Measurements from ENCODE around the gene GPR132.
"Not testable (repeated sequence)": the region's sequence is repeated elsewhere in the genome, so short reads cannot be mapped to it uniquely, and the experiment has no call there.

GPR132 gene, protein sequence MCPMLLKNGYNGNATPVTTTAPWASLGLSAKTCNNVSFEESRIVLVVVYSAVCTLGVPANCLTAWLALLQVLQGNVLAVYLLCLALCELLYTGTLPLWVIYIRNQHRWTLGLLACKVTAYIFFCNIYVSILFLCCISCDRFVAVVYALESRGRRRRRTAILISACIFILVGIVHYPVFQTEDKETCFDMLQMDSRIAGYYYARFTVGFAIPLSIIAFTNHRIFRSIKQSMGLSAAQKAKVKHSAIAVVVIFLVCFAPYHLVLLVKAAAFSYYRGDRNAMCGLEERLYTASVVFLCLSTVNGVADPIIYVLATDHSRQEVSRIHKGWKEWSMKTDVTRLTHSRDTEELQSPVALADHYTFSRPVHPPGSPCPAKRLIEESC

DNA sequence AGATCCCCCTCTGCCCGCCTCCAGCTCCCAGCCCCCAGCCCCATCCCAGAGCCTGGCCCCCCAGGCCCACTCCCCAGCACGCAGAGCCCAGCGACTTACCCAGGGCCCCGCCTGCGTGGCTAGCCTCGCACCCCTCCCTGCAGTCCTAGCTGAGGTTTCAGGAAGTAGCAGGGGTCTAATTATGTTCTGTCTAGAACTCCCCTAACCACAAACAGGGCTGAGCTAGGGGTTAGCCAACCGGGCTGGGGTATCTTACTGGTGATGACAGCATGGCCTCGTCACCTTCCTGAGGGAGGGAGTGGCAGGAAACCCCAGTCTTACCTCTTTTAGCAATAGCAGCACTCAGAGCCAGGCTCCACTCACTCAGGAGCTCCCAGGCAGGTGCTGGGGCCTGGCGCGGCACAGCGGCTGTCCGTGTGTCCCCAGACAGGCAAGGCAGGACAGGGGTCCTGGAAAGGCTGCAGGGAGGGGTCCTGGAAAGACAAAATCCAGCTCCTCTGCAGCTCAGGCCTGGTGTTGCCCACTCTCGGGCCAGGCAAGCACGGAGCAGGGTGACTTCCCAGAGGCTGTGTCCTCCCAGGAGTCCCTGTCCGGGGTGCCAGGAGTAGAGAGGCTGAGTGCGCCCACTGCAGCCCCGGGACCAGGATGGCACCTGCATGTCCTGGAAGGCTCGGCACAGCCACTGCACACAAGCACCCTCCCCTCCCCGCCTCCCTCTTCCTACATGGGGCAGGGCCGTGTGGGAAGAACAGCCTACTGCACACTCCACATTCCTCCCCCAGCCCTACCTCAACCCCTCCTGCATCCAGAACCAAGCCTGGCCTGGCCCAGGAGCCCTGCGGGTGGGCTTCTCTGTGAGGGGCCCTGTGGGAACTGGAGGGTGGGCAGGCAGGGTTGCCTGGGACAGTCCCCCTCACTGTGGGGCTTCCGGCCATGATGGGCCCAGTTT lies at the start of gene GPR132:
GPR132 (minus strand) TSS at position 151 of the 949 bp plus-strand sequence. CDS start 10,010 bp downstream, outside the sequence.
- TF ChIP-seq, protein P1, sequence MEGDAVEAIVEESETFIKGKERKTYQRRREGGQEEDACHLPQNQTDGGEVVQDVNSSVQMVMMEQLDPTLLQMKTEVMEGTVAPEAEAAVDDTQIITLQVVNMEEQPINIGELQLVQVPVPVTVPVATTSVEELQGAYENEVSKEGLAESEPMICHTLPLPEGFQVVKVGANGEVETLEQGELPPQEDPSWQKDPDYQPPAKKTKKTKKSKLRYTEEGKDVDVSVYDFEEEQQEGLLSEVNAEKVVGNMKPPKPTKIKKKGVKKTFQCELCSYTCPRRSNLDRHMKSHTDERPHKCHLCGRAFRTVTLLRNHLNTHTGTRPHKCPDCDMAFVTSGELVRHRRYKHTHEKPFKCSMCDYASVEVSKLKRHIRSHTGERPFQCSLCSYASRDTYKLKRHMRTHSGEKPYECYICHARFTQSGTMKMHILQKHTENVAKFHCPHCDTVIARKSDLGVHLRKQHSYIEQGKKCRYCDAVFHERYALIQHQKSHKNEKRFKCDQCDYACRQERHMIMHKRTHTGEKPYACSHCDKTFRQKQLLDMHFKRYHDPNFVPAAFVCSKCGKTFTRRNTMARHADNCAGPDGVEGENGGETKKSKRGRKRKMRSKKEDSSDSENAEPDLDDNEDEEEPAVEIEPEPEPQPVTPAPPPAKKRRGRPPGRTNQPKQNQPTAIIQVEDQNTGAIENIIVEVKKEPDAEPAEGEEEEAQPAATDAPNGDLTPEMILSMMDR (IDR thresholded peaks at IDR 0.05; ENCODE audit: control extremely low read depth, extremely low read depth, low read depth, missing control alignments), result no peak
- CTCF ChIA-PET, result interaction anchor here (1.1 to 14.7 kb wide), 10 partner anchors 7 to 1371 kb away, joined by 3 to 148 read pairs (median 4); no protein-coding TSS in a partner anchor
- POLR2A ChIA-PET, result interaction anchor here (0.6 to 1.0 kb wide), 3 partner anchors 7 to 813 kb away, joined by 3 to 5 read pairs (median 3); no protein-coding TSS in a partner anchor
- DNase-seq (ENCODE audit: extremely low spot score), result peak; percentile 91

DNA sequence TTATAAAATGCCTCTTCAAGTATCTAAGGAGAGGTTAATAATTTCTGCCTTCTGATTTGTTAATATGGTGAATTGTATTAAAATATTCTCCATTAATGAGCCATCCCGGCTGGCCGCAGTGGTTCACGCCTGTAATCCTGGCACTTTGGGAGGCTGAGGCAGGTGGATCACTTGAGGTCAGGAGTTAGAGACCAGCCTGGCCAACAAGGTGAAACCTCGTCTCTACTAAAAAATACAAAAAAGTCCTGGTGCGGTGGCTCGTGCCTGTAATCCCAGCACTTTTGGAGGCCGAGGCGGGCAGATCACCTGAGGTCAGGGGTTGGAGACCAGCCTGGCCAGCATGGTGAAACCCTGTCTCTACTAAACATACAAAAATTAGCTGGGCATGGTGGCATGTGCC lies 44.0 kb upstream of the GPR132 start:
- DNase-seq (ENCODE audit: extremely low spot score); CTCF ChIA-PET; POLR2A ChIA-PET: not testable (repeated sequence)

DNA sequence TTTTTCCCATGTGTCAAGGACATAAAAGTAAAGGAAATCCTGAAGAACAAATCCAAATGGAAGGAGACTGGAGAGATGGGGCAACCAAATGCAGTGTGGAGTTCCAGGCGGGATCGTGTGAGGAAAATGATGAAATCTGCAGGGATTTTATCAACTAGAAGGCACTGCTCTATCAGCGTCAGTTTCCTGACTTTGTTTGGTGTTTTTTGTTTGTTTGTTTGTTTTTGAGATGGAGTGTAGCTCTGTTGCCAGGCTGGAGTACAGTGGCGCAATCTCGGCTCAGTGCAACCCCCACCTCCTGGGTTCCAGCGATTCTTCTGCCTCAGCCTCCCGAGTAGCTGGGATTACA lies 43.3 kb upstream of the GPR132 start:
- TF ChIP-seq, protein P1 (IDR thresholded peaks at IDR 0.05; ENCODE audit: control extremely low read depth, extremely low read depth, low read depth, missing control alignments), result no peak
- ChIA-PET POLR2A (no interaction called here), CTCF (interaction anchor here (1.2 kb wide), 1 partner anchor 22 kb away, joined by 4 read pairs; no protein-coding TSS in a partner anchor)
- no peak for DNase-seq (ENCODE audit: extremely low spot score)

DNA sequence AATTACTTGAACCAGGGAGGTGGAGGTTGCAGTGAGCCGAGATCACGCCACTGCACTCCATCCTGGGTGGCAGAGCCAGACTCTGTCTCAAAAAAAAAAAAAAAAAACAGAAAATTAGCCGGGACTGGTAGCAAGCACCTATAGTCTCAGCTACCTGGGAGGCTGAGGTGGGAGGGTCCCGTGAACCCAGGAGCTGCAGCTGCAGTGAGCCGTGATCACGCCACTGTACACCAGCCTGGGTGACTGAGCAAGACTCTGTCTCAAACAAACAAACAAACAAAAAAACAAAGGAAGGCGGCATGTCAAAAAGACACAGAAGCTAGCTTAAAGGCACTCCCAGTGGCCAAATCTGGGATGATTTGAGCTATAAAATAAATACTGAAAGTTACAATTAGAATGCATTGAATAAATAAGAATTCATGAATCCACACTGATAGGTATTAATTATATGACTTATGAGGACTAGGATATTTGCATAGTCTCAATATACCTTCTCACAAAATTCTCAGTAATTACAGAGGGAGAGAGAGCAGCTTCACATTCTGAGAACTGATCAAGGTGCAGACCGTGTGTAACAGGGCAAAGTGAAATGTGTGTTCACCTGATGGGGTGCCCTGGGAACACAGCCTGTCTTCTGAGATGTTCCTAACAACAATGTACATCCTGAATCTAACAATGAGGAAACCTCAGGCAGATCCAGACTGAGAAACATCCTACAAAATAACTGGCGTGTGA lies 42.7 kb upstream of the GPR132 start:
- ChIA-PET POLR2A (no interaction called here), CTCF (interaction anchor here (0.8 to 1.2 kb wide), 3 partner anchors 16 to 21 kb away, joined by 3 to 4 read pairs (median 3); no protein-coding TSS in a partner anchor)
- TF ChIP-seq, protein P1 (IDR thresholded peaks at IDR 0.05; ENCODE audit: control extremely low read depth, extremely low read depth, low read depth, missing control alignments), result no peak
- DNase-seq (ENCODE audit: extremely low spot score), result no peak

DNA sequence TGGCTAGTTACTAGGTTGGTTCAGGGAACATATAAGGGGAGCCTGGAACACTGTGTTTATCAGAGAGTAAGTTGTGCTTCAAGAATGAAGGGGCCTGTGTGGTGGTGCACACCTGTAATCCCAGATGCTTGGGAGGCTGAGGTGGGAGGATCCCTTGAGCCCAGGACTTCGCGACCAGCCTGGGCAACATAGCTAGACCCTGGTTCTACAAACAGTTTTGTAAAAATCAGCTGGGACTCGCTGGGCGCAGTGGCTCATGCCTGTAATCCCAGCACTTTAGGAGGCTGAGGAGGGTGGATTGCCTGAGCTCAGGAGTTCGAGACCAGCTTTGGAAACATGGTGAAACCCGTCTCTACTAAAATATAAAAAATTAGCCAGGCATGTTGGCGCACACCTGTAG lies 42.1 kb upstream of the GPR132 start:
- ChIA-PET CTCF (interaction anchor here (0.8 to 1.2 kb wide), 3 partner anchors 16 to 21 kb away, joined by 3 to 4 read pairs (median 3); no protein-coding TSS in a partner anchor), POLR2A (no interaction called here)
- TF ChIP-seq, protein P1 (IDR thresholded peaks at IDR 0.05; ENCODE audit: control extremely low read depth, extremely low read depth, low read depth, missing control alignments), result no peak

DNA sequence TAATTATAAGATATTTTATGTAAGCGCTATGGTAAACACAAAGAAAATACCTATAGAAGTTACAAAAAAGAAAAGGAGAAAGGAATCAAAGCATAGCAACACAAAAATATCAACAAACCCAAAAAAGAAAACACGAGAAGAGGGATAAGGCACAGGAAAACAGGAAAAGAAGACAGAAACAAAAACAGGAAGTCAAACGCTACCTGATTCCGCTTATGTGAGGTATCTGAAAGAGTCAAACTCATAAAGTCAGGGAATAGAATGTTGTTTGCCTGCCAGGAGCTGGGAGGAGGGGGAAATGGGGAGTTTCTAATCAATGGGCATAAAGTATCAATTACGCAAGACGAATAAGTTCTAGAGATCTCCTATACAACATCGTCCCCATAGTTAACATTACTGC lies 39.9 kb upstream of the GPR132 start:
- ChIA-PET CTCF (interaction anchor here (0.8 to 1.6 kb wide), 2 partner anchors 13 to 15 kb away, joined by 3 to 5 read pairs; no protein-coding TSS in a partner anchor), POLR2A (no interaction called here)
- no peak for DNase-seq (ENCODE audit: extremely low spot score)
- TF ChIP-seq, protein P1 (IDR thresholded peaks at IDR 0.05; ENCODE audit: control extremely low read depth, extremely low read depth, low read depth, missing control alignments), result no peak

More for the DNA sequence above, 42.1 kb upstream of the GPR132 start:
- DNase-seq (ENCODE audit: extremely low spot score), result no peak

Measured in GM10248 (cell line).